A549 (cell line): ENCODE measurements around the gene C1D. TPM values are rescaled to one million over a fixed set of nuclear protein-coding genes. Genes with fewer than 3 reads are reported as not detected.

Experiments
- ATAC-seq, 2 experiments: fragments of 200-7000 bp in 1 of 2; fragments of >200 bp in 1 of 2; cut with Nextera tagmentation in 1 of 2; cut with Tn5 transposase in 1 of 2; 3 replicates each; pipeline versions ENCODE4 v1.8.0 to v1.9.1; 2018 to 2020; ENCODE audit warnings: mild to moderate bottlenecking in 1 of 2, moderate library complexity in 1 of 2
- CTCF ChIA-PET: fragments of 300-600 bp; sonication (Branson Sonifier 250); formaldehyde crosslinking; extraction: SDS; loops from one replicate; lab custom pipeline; 2021; ENCODE audit warnings: antibody characterized with exemption, inconsistent platforms; lab: Yijun Ruan, JAX
- POLR2A ChIA-PET: fragments of 350-600 bp; formaldehyde crosslinking; extraction: SDS; loops from one replicate; lab custom pipeline; 2021; ENCODE audit warnings: antibody characterized with exemption, inconsistent platforms; lab: Yijun Ruan, JAX
- DNase-seq, 2 experiments: peaks; one replicate each; pipeline versions ENCODE4 v3.0.0 to v3.0.0-alpha.2; 2011 to 2016; ENCODE audit warnings: low read depth in 1 of 2, low spot score in 1 of 2
- FAIRE-seq: peaks from 2 replicates; lab custom pipeline; 2011; peaks lifted over from hg19 to GRCh38; lab: Jason Lieb, UNC
- H3K27ac ChIP-seq, 2 experiments: fragments of >200 bp; sonication (Bioruptor Twin); formaldehyde crosslinking; 3 replicates each; pipeline ENCODE4 v1.5.1; 2016 to 2017
- H3K4me1 ChIP-seq: fragments of >200 bp; sonication (Bioruptor Twin); formaldehyde crosslinking; 3 replicates; pipeline ENCODE4 v1.6.1; 2016
- H3K4me2 ChIP-seq: fragments of >200 bp; sonication (Bioruptor Twin); formaldehyde crosslinking; 3 replicates; pipeline ENCODE4 v1.6.1; 2016
- H3K4me3 ChIP-seq: fragments of >200 bp; sonication (Bioruptor Twin); formaldehyde crosslinking; 3 replicates; pipeline ENCODE4 v1.5.1; 2016
- H3K9me3 ChIP-seq: fragments of >200 bp; sonication (Bioruptor Twin); formaldehyde crosslinking; 3 replicates; pipeline ENCODE4 v1.6.1; 2016
- CHD2 ChIP-seq: fragments of 150-350 bp; IDR thresholded peaks from 2 replicates; pipeline ENCODE4 v1.6.1; 2014; ENCODE audit warnings: low read length; ENCODE audit not compliant: partially characterized antibody
- CHD4 ChIP-seq: fragments of 200-600 bp; sonication (generic); IDR thresholded peaks from 2 replicates; pipeline ENCODE4 v1.6.1; 2016; ENCODE audit warnings: antibody characterized with exemption, mild to moderate bottlenecking, borderline replicate concordance
- EHF ChIP-seq: fragments of 250-450 bp; sonication (Bioruptor Pico); IDR thresholded peaks from 2 replicates; pipeline ENCODE4 v1.5.0; 2020; ENCODE audit warnings: mild to moderate bottlenecking
- EHMT2 ChIP-seq: fragments of 200-600 bp; sonication (generic); IDR thresholded peaks from 2 replicates; pipeline ENCODE4 v1.6.1; 2016; ENCODE audit warnings: antibody characterized with exemption, low read depth, mild to moderate bottlenecking, moderate library complexity
- EP300 ChIP-seq, 2 experiments: fragments of >200 bp; sonication (Bioruptor Twin); formaldehyde crosslinking; IDR thresholded peaks; 2 replicates in 1 of 2; 3 replicates in 1 of 2; pipeline ENCODE4 v1.6.1; 2016 to 2017
- ESRRA ChIP-seq: fragments of 150-350 bp; IDR thresholded peaks from 2 replicates; pipeline ENCODE4 v1.6.1; 2014; ENCODE audit warnings: mild to moderate bottlenecking, low read length, borderline replicate concordance
- FOSL2 ChIP-seq, 2 experiments: fragments of 450-650 bp in 1 of 2; fragments of >200 bp in 1 of 2; sonication (Bioruptor Twin) in 1 of 2; formaldehyde crosslinking; IDR thresholded peaks; 2 replicates each; pipeline versions ENCODE4 v1.5.0 to v1.6.1; 2016 to 2020; ENCODE audit warnings: mild to moderate bottlenecking in 1 of 2, moderate library complexity in 1 of 2
- FOXS1 ChIP-seq: fragments of 250-450 bp; sonication (Bioruptor Pico); IDR thresholded peaks from 2 replicates; pipeline ENCODE4 v1.5.0; 2020; ENCODE audit warnings: mild to moderate bottlenecking, moderate library complexity
- HDAC2 ChIP-seq: fragments of 200-600 bp; sonication (generic); IDR thresholded peaks from 2 replicates; pipeline ENCODE4 v1.6.1; 2016
- HEYL ChIP-seq: fragments of 250-450 bp; sonication (Bioruptor Pico); IDR thresholded peaks from 2 replicates; pipeline ENCODE4 v1.8.0; 2021; ENCODE audit warnings: mild to moderate bottlenecking, moderate library complexity
- HOXB13 ChIP-seq: fragments of 250-450 bp; sonication (Bioruptor Pico); IDR thresholded peaks from 2 replicates; pipeline ENCODE4 v1.5.0; 2020; ENCODE audit warnings: low read depth, mild to moderate bottlenecking, moderate library complexity
- JUNB ChIP-seq: fragments of >200 bp; sonication (Bioruptor Twin); formaldehyde crosslinking; IDR thresholded peaks from 2 replicates; pipeline ENCODE4 v1.6.1; 2016
- MAFK ChIP-seq: fragments of 450-650 bp; IDR thresholded peaks from 2 replicates; pipeline ENCODE4 v1.6.1; 2014; ENCODE audit not compliant: partially characterized antibody
- MAZ ChIP-seq: fragments of 150-350 bp; IDR thresholded peaks from 2 replicates; pipeline ENCODE4 v1.6.1; 2014; ENCODE audit warnings: antibody characterized with exemption, low read depth, low read length, borderline replicate concordance
- MYC ChIP-seq: IDR thresholded peaks from 2 replicates; pipeline ENCODE4 v1.6.1; 2012; ENCODE audit warnings: mild to moderate bottlenecking, inconsistent platforms, low read length, improper control_type of control experiment, borderline replicate concordance
- NFE2L2 ChIP-seq: fragments of 150-350 bp; conservative IDR thresholded peaks from 2 replicates; pipeline ENCODE4 v1.6.1; 2014; ENCODE audit warnings: low read length
- POLR2AphosphoS2 ChIP-seq: conservative IDR thresholded peaks from 2 replicates; pipeline ENCODE4 v1.6.1; 2012; ENCODE audit warnings: low read length, improper control_type of control experiment, inconsistent platforms
- RAD21 ChIP-seq, 2 experiments: fragments of >200 bp in 1 of 2; sonication (Bioruptor Twin) in 1 of 2; formaldehyde crosslinking in 1 of 2; IDR thresholded peaks in 1 of 2; conservative IDR thresholded peaks in 1 of 2; 2 replicates in 1 of 2; 3 replicates in 1 of 2; pipeline ENCODE4 v1.6.1; 2012 to 2018; ENCODE audit warnings: inconsistent platforms in 1 of 2
- RCOR1 ChIP-seq: fragments of 150-350 bp; IDR thresholded peaks from 2 replicates; pipeline ENCODE4 v1.6.1; 2014; ENCODE audit warnings: antibody characterized with exemption, low read length, low read depth
- RNF2 ChIP-seq: fragments of 200-600 bp; sonication (generic); IDR thresholded peaks from 2 replicates; pipeline ENCODE4 v1.6.1; 2016; ENCODE audit warnings: low read depth, mild to moderate bottlenecking, antibody characterized with exemption, moderate library complexity, borderline replicate concordance
- SMC3 ChIP-seq: fragments of >200 bp; sonication (Bioruptor Twin); formaldehyde crosslinking; IDR thresholded peaks from 3 replicates; pipeline ENCODE4 v1.6.1; 2018; ENCODE audit warnings: inconsistent platforms
- TFCP2L1 ChIP-seq: fragments of 250-450 bp; sonication (Bioruptor Pico); IDR thresholded peaks from 2 replicates; pipeline ENCODE4 v1.5.0; 2021; ENCODE audit warnings: mild to moderate bottlenecking
- WGBS: methylation state at CpG from one replicate; pipeline ENCODE4 v1.1.6; 2017; ENCODE audit errors: missing lambda C conversion rate; 5-methylcytosine and 5-hydroxymethylcytosine counted together
- polyA plus RNA-seq, 4 experiments: library from polyadenylated mRNA; depleted of rRNA in 3 of 4; stranded (reverse); fragments of >200 nt; fragmentation: RNase III in 1 of 4; extraction: RNeasy Plus Mini Kit Qiagen cat#74134 plus additional on column Dnase treatment in 1 of 4; gene quantifications; 2 replicates in 3 of 4; 3 replicates in 1 of 4; pipeline ENCODE4 v1.2.3, GENCODE V29; 2011 to 2017
- TF ChIP-seq, protein P1 (sequence below): IDR thresholded peaks from 2 replicates; pipeline ENCODE4 v1.6.1; 2012
- TF ChIP-seq, protein P2 (sequence below): fragments of >200 bp; sonication (Bioruptor Twin); formaldehyde crosslinking; IDR thresholded peaks from 2 replicates; pipeline ENCODE4 v1.6.1; 2016
- TF ChIP-seq, protein P3 (sequence below): fragments of 150-350 bp; IDR thresholded peaks from 2 replicates; pipeline ENCODE4 v1.6.1; 2014; ENCODE audit warnings: low read depth, mild to moderate bottlenecking, low read length

The C1D gene
- polyA plus RNA-seq, 2 of the 4 experiments (the other 2 are of a cell fraction) = 62.5 to 89.1 TPM

DNA sequence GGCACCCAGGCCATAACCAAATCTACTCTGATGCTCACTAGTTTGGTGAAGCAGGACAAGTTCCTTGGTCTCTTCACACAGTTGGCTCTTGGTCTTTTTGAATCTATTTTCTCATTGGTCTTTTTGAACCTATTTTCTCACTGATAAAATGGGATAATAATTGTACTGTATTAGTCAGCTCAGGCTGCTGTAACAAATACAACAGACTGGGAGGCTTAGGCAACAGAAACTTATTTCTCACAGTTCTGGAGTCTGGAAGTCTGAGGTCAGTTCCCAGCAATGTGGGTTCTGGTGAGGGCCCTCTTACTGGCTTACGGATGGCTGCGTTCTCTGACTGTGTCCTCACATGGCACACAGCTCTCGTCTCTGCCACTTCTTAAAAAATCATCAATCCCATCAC lies 63.5 kb downstream of the C1D start:
- no peak overlapping the region for H3K4me3 ChIP-seq
- TF ChIP-seq HDAC2 = no peak
- TF ChIP-seq, protein P1, sequence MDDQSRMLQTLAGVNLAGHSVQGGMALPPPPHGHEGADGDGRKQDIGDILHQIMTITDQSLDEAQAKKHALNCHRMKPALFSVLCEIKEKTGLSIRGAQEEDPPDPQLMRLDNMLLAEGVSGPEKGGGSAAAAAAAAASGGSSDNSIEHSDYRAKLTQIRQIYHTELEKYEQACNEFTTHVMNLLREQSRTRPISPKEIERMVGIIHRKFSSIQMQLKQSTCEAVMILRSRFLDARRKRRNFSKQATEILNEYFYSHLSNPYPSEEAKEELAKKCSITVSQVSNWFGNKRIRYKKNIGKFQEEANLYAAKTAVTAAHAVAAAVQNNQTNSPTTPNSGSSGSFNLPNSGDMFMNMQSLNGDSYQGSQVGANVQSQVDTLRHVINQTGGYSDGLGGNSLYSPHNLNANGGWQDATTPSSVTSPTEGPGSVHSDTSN = no peak
- no peak for TF ChIP-seq CHD2
- no peak for TF ChIP-seq HOXB13
- TF ChIP-seq TFCP2L1 (CRISPR knock-in tag) = no peak
- no peak for TF ChIP-seq RAD21 (conservative IDR thresholded peaks at IDR 0.05 in 1 of 2, IDR thresholded peaks at IDR 0.05 in 1 of 2)
- TF ChIP-seq JUNB = no peak
- TF ChIP-seq NFE2L2 = no peak
- no peak for TF ChIP-seq ESRRA
- TF ChIP-seq RCOR1 = no peak
- no peak for TF ChIP-seq MAZ
- no peak for TF ChIP-seq FOSL2 (IDR thresholded peaks at IDR 0.05)
- TF ChIP-seq FOSL2 (CRISPR knock-in tag; IDR thresholded peaks at IDR 0.05) = no peak
- TF ChIP-seq CHD4 = no peak
- TF ChIP-seq, protein P2, sequence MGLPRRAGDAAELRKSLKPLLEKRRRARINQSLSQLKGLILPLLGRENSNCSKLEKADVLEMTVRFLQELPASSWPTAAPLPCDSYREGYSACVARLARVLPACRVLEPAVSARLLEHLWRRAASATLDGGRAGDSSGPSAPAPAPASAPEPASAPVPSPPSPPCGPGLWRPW = no peak
- TF ChIP-seq POLR2AphosphoS2 = no peak
- no peak for TF ChIP-seq MAFK
- no peak for TF ChIP-seq RNF2
- TF ChIP-seq MYC = no peak
- TF ChIP-seq HEYL (CRISPR knock-in tag) = no peak
- no peak for TF ChIP-seq EHF (CRISPR knock-in tag)
- H3K4me1 ChIP-seq = no peaks in the 10 kb centered on the region
- H3K27ac ChIP-seq = no peak overlapping the region
- WGBS = 60% methylated on average over 3 of the region's 3 CpGs
- ChIA-PET CTCF (no interaction called here), POLR2A (no interaction called here)
- DNase-seq = no peak
- no peak for FAIRE-seq
- no peak overlapping the region for H3K4me2 ChIP-seq
- ATAC-seq = no peak
- H3K9me3 ChIP-seq = no peaks in the 10 kb centered on the region

DNA sequence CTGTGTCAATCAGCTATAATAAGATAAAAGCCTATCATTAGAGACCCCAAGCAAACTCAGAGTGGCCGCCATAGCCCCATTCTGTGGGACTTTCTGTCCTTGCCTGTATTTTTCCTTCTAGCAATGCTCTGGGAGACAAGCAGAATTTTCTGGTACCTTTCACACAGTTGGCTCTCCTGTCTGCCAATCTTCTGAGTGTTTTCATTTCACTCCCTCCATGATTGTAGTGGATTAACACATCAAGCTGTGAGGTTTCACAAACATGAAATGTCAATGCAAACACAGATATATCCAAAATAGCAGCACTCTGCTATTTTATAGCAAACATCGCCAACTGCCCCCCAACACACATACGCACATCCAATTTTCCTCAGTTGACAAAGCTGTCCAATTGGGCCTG lies 64.9 kb downstream of the C1D start:
- no peaks in the 10 kb centered on the region for H3K9me3 ChIP-seq
- TF ChIP-seq JUNB = no peak
- no peak for TF ChIP-seq HEYL (CRISPR knock-in tag)
- TF ChIP-seq FOXS1 = no peak
- TF ChIP-seq MYC = no peak
- TF ChIP-seq, protein P3, sequence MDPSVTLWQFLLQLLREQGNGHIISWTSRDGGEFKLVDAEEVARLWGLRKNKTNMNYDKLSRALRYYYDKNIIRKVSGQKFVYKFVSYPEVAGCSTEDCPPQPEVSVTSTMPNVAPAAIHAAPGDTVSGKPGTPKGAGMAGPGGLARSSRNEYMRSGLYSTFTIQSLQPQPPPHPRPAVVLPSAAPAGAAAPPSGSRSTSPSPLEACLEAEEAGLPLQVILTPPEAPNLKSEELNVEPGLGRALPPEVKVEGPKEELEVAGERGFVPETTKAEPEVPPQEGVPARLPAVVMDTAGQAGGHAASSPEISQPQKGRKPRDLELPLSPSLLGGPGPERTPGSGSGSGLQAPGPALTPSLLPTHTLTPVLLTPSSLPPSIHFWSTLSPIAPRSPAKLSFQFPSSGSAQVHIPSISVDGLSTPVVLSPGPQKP = no peak
- no peak for TF ChIP-seq EHMT2
- TF ChIP-seq EP300 (IDR thresholded peaks at IDR 0.05) = no peak
- TF ChIP-seq SMC3 = no peak
- no peak for TF ChIP-seq RNF2
- TF ChIP-seq, all 56 proteins: peak for 0
- no peak for DNase-seq
- 80% methylated on average over 3 of the region's 3 CpGs for WGBS
- ChIA-PET CTCF (interaction anchor here (1.2 kb wide), 1 partner anchor 33 kb away, joined by 3 read pairs; no protein-coding TSS in a partner anchor), POLR2A (no interaction called here)
- H3K4me1 ChIP-seq = no peaks in the 10 kb centered on the region
- H3K4me3 ChIP-seq = no peak overlapping the region
- H3K4me2 ChIP-seq = no peak overlapping the region
- no peak overlapping the region for H3K27ac ChIP-seq
- no peak for FAIRE-seq
- no peak for ATAC-seq
